Activated CD4-positive, alpha-beta memory T cell treated with anti-CD3 and anti-CD28 coated beads, Interleukin-2, amount 10 ng/mL, durations not matched to agents 7 days and 5 days (primary cell): ENCODE measurements around the gene PAQR5. TPM values are rescaled to one million over a fixed set of nuclear protein-coding genes. Genes with fewer than 3 reads are reported as not detected.

Experiments used
- total RNA-seq, 2 experiments: library from RNA; stranded (reverse); gene quantifications; one replicate each; pipeline ENCODE4 v1.2.3, GENCODE V29; 2021

Gene PAQR5
- total RNA-seq, 2 experiments from 2014 or later, result not detected

Other genes starting within 250 kb of the PAQR5 start
- gene GLCE, start 138.3 kb upstream of the PAQR5 start, total RNA-seq, result 1 to 10 TPM; 3.8 to 4.0 TPM
- gene KIF23, start 115.4 kb downstream of the PAQR5 start, total RNA-seq, result 10 to 100 TPM; 55.7 to 60.8 TPM
- gene RPLP1, start 153.9 kb downstream of the PAQR5 start, total RNA-seq, result 1,000 to 10,000 TPM; 1,524 to 1,535 TPM